Aorta (tissue), 5 donors: ENCODE data around the gene DYRK2. TPM values are rescaled to one million over a fixed set of nuclear protein-coding genes. Genes with fewer than 3 reads are reported as not detected.
A peak's percentile ranks its signal among the peaks of the same experiment; 100 is the strongest.

Experiments
- ATAC-seq: fragments of 200-7000 bp; cut with Tn5 transposase; one replicate; pipeline ENCODE4 v1.9.1; 2022; ENCODE audit warnings: moderate library complexity; ENCODE audit not compliant: low FRiP score
- DNase-seq, 2 donors: peaks; one replicate each; pipeline ENCODE4 v3.0.0-alpha.2; 2020
- H3K27ac ChIP-seq, 2 donors: one replicate each; pipeline ENCODE4 v1.5.1; 2013; ENCODE audit warnings: low read length in 2 of 2, mild to moderate bottlenecking in 2 of 2, moderate library complexity in 2 of 2, control low read depth in 1 of 2, inconsistent platforms in 1 of 2, low read depth in 1 of 2
- H3K27me3 ChIP-seq, 2 donors: one replicate each; pipeline ENCODE4 v1.6.1; 2013; ENCODE audit warnings: control low read depth in 1 of 2, low read length in 1 of 2, mild to moderate bottlenecking in 1 of 2, moderate library complexity in 1 of 2; ENCODE audit not compliant: insufficient read depth in 2 of 2, control insufficient read depth in 1 of 2
- H3K36me3 ChIP-seq, 2 donors: one replicate each; pipeline ENCODE4 v1.6.1; 2013; ENCODE audit warnings: control low read depth in 1 of 2, low read length in 1 of 2, mild to moderate bottlenecking in 1 of 2; ENCODE audit not compliant: insufficient read depth in 2 of 2, control insufficient read depth in 1 of 2
- H3K4me1 ChIP-seq, 2 donors: one replicate each; pipeline ENCODE4 v1.6.1; 2013; ENCODE audit warnings: low read length in 2 of 2, control low read depth in 1 of 2, mild to moderate bottlenecking in 1 of 2, moderate library complexity in 1 of 2; ENCODE audit not compliant: insufficient read depth in 2 of 2, control insufficient read depth in 1 of 2
- H3K4me3 ChIP-seq, 2 donors: one replicate each; pipeline ENCODE4 v1.5.1; 2013; ENCODE audit warnings: low read length in 2 of 2, control low read depth in 1 of 2, mild to moderate bottlenecking in 1 of 2
- H3K9me3 ChIP-seq: one replicate; pipeline ENCODE4 v1.6.1; 2013; ENCODE audit warnings: mild to moderate bottlenecking, low read length; ENCODE audit not compliant: control insufficient read depth
- whole genome bisulfite sequencing, 2 donors: extraction: QIAGEN DNeasy Blood & Tissue Kit; methylation state at CpG; one replicate each; pipeline ENCODE4 v1.1.7; 2013; 5-methylcytosine and 5-hydroxymethylcytosine counted together
- intact Hi-C, 2 donors: fragments of 100-400 bp; cut with DNase I; formaldehyde crosslinking; loops; one replicate each; pipeline versions ENCODE4 v1.14.2 to v1.15.0; 2022
- polyA plus RNA-seq, 2 donors: library from polyadenylated mRNA; stranded (reverse); fragments of 200-250 nt; gene quantifications; one replicate each; pipeline ENCODE4 v1.2.3, GENCODE V29; 2013
- total RNA-seq, 2 donors: library from RNA; stranded (reverse); fragmentation: NEBNext Ultra II Directional; extraction: Animal tissue kit (Norgen Biotek cat#: 25700); gene quantifications; one replicate each; pipeline ENCODE4 v1.2.1, GENCODE V29; 2021
- donor health status: healthy with polysubstance abuse.
- donor health status: Bipolar disorder and iron deficiency.
- donor health status: DM: no; HTN: no; CAD: no.
- donor health status: DM: no; HTN: no; CAD: no.
- donor health status: DM: yes; HTN: yes; CAD: no.

Gene DYRK2
- total and polyA plus RNA-seq, 4 donors, result 6.4 to 42.5 (median 17.3) TPM

- no peak for ATAC-seq
- no peaks in the 10 kb centered on the region for H3K4me1 ChIP-seq
- no peak overlapping the region for H3K4me3 ChIP-seq
- intact Hi-C loops, result no loop called here
- H3K36me3 ChIP-seq, result no peaks in the 10 kb centered on the region
- H3K9me3 ChIP-seq, result no peaks in the 10 kb centered on the region
- H3K27me3 ChIP-seq, result no peaks in the 10 kb centered on the region
- WGBS, 2 donors, result 69 to 97% methylated on average over 2 of the region's 2 CpGs
- DNase-seq, result no peak
- no peak overlapping the region for H3K27ac ChIP-seq
These were observed 47.4 kb downstream of the DYRK2 start for GRCh38 chr12:67695974-67696373.

GRCh38 chr12:67697443-67697842 lies 48.9 kb downstream of the DYRK2 start:
- no peak for DNase-seq
- intact Hi-C loops, result no loop called here
- Histone ChIP-seq H3K27me3 (no peaks in the 10 kb centered on the region), H3K9me3 (no peaks in the 10 kb centered on the region), H3K27ac (no peak overlapping the region), H3K36me3 (no peaks in the 10 kb centered on the region), H3K4me3 (no peak overlapping the region), H3K4me1 (no peaks in the 10 kb centered on the region)
- WGBS, 2 donors, result 92 to 93% methylated on average over 2 of the region's 2 CpGs
- no peak for ATAC-seq

GRCh38 chr12:67697967-67698366 lies 49.4 kb downstream of the DYRK2 start:
- WGBS, 2 donors, result 59 to 70% methylated on average over 2 of the region's 2 CpGs
- DNase-seq, result no peak
- no peaks in the 10 kb centered on the region for H3K27me3 ChIP-seq
- H3K9me3 ChIP-seq, result no peaks in the 10 kb centered on the region
- H3K4me3 ChIP-seq, result no peak overlapping the region
- ATAC-seq, result no peak
- no peaks in the 10 kb centered on the region for H3K4me1 ChIP-seq
- H3K27ac ChIP-seq, result no peak overlapping the region
- intact Hi-C loops, result no loop called here
- H3K36me3 ChIP-seq, result no peaks in the 10 kb centered on the region

GRCh38 chr12:67698672-67699581 lies 50.4 kb downstream of the DYRK2 start:
- H3K36me3 ChIP-seq, result no peaks in the 10 kb centered on the region
- DNase-seq, result no peak
- intact Hi-C loops, result no loop called here
- 14 to 16% methylated on average over 6 of the region's 6 CpGs for WGBS, 2 donors
- H3K4me3 ChIP-seq, result peak overlapping the region; percentile 79 to 95
- no peaks in the 10 kb centered on the region for H3K4me1 ChIP-seq
- H3K9me3 ChIP-seq, result no peaks in the 10 kb centered on the region
- no peak for ATAC-seq
- H3K27me3 ChIP-seq, result no peaks in the 10 kb centered on the region
- H3K27ac ChIP-seq, result peak overlapping the region in 1 of 2 donors; percentile 67

- ATAC-seq (no peak), DNase-seq (no peak)
- Histone ChIP-seq H3K36me3 (no peaks in the 10 kb centered on the region), H3K4me1 (peaks cover 0 to 1% of the 10 kb centered on the region in 2 donors), H3K27me3 (no peaks in the 10 kb centered on the region), H3K4me3 (no peak overlapping the region), H3K9me3 (no peaks in the 10 kb centered on the region), H3K27ac (no peak overlapping the region)
- WGBS, 2 donors, result 88 to 99% methylated on average over 2 of the region's 2 CpGs
- intact Hi-C loops, result no loop called here
These were observed 52.6 kb downstream of the DYRK2 start for GRCh38 chr12:67701121-67701520.

DNA sequence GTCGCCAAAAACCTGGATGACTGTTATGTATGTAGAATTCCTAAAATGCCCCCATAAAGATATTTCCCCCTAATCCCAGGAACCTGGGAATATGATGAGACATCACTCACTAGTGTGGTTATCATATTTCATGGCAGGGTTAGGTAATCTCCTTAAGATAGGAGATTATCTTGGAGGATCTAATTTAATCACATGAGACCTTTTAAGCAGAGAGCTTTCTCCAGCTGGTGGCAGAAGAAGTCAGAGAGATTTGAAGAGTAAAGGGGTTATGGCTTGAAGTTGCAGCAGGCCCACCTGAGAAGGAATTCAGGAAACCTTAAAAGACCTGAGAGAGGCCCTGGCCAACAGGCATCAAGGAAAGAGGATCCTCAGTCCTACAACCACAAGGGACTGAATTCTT lies 53.6 kb downstream of the DYRK2 start:
- intact Hi-C loops, result no loop called here
- peaks cover 0 to 1% of the 10 kb centered on the region in 2 donors for H3K4me1 ChIP-seq
- no peak for DNase-seq
- WGBS, 2 donors, result 99 to 100% methylated on average over 1 of the region's 1 CpG
- no peaks in the 10 kb centered on the region for H3K9me3 ChIP-seq
- no peaks in the 10 kb centered on the region for H3K27me3 ChIP-seq
- H3K36me3 ChIP-seq, result no peaks in the 10 kb centered on the region
- H3K4me3 ChIP-seq, result no peak overlapping the region
- no peak overlapping the region for H3K27ac ChIP-seq
- ATAC-seq, result no peak

- DNase-seq, result no peak
- 88 to 89% methylated on average over 4 of the region's 4 CpGs for WGBS, 2 donors
- Histone ChIP-seq H3K27me3 (no peaks in the 10 kb centered on the region), H3K9me3 (no peaks in the 10 kb centered on the region), H3K4me3 (no peak overlapping the region), H3K27ac (no peak overlapping the region), H3K4me1 (peaks cover 0 to 1% of the 10 kb centered on the region in 2 donors), H3K36me3 (no peaks in the 10 kb centered on the region)
- no peak for ATAC-seq
- intact Hi-C loops, result no loop called here
These were observed 55.5 kb downstream of the DYRK2 start for GRCh38 chr12:67704071-67704470.

- H3K36me3 ChIP-seq, result no peaks in the 10 kb centered on the region
- no peaks in the 10 kb centered on the region for H3K27me3 ChIP-seq
- intact Hi-C loops, result no loop called here
- no peaks in the 10 kb centered on the region for H3K9me3 ChIP-seq
- WGBS, 2 donors, result 72 to 76% methylated on average over 6 of the region's 6 CpGs
- DNase-seq (no peak), ATAC-seq (no peak)
- H3K27ac ChIP-seq, result no peak overlapping the region
- H3K4me1 ChIP-seq, result peaks cover 0 to 1% of the 10 kb centered on the region in 2 donors
- H3K4me3 ChIP-seq, result no peak overlapping the region
These were observed 57.1 kb downstream of the DYRK2 start for GRCh38 chr12:67705394-67706370.
